ENCODE data around the gene DUSP28. TPM values are rescaled to one million over a fixed set of nuclear protein-coding genes. Genes with fewer than 3 reads are reported as not detected.
"Not testable (repeated sequence)": the region's sequence is repeated elsewhere in the genome, so short reads cannot be mapped to it uniquely, and the experiment has no call there.

DUSP28 gene
- polyA plus RNA-seq, 1 donor = 6.6 TPM

- Histone ChIP-seq H3K4me3 (ENCODE audit: low read length) (no peak overlapping the region), H3K9me3 (ENCODE audit: control insufficient read depth, low read depth, low read length) (peaks cover 17% of the 10 kb centered on the region), H3K27ac (ENCODE audit: low read length) (no peak overlapping the region), H3K27me3 (ENCODE audit: control insufficient read depth, insufficient read depth, low read length) (peaks cover 15% of the 10 kb centered on the region), H3K4me1 (ENCODE audit: control insufficient read depth, insufficient read depth, low read length) (no peaks in the 10 kb centered on the region), H3K36me3 (ENCODE audit: control insufficient read depth, insufficient read depth, low read length) (peaks cover 18% of the 10 kb centered on the region)
- no peak for DNase-seq
- WGBS (ENCODE audit: insufficient coverage, low lambda C conversion rate) = 31% methylated on average over 5 of the region's 25 CpGs
These were observed 40.6 kb upstream of the DUSP28 start for GRCh38 chr2:240519396-240520129.

DNA sequence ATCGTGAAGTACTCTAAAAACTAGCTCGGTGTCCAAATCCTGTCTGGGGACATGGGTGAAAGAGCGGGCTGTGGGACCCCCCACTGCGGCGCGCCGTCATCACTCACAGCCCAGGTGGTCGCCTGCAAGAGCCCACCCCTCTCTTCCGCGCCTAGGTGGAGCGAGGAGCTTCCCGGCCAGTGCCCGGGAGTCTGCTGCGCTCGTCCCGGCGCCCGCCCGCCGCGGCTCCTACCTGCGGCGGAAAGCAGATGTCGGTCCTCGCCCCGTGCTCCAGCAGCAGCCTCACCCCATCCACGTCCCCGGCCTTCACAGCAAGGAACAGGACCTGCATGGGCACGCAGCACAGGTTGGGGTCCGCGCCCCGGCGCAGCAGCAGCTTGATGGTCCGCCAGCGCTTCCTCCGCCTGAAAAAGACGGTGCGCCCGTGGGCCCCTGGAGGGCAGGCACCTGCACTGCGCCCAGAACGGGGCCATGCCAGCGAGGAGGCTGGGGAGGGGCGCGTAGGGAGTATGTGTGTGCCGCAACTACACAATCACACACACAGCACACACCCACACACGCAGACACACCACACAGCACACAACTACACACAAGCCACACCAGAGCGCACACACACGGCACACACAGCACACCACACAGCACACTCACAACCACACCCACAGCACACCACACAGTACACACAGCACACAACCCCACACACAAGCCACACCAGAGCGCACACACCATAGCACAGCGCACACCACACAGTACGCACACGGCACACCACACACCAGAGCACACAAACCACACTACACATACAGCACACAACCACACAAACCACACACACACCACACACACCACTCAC lies 39.8 kb upstream of the DUSP28 start:
- Histone ChIP-seq H3K9me3 (ENCODE audit: control insufficient read depth, low read depth, low read length) (peaks cover 20% of the 10 kb centered on the region), H3K36me3 (ENCODE audit: control insufficient read depth, insufficient read depth, low read length) (peaks cover 23% of the 10 kb centered on the region), H3K27me3 (ENCODE audit: control insufficient read depth, insufficient read depth, low read length) (peaks cover 15% of the 10 kb centered on the region), H3K4me1 (ENCODE audit: control insufficient read depth, insufficient read depth, low read length) (no peaks in the 10 kb centered on the region), H3K4me3 (ENCODE audit: low read length) (no peak overlapping the region), H3K27ac (ENCODE audit: low read length) (no peak overlapping the region)
- WGBS (ENCODE audit: insufficient coverage, low lambda C conversion rate) = no CpG with 5 or more reads among the region's 52 CpGs
- DNase-seq = no peak

DNA sequence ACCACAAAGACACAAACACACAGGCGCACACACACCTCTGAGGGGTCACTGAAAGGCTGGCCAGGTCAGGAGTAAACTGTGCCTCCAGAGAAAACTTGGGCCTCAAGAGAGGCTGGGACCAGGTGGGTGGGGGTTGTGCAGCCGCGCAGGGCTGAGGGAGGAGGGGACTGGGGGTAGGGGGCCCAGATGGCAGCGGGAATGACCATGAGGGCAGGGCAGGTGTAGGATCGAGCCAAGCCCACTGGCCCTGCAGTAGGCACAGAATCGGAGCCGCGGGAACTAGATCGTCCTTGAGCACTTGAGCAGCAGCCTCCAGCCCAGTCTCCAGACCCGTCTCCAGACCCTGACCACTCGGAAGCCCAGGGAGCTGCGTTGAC lies 39.2 kb upstream of the DUSP28 start:
- Histone ChIP-seq H3K4me1 (ENCODE audit: control insufficient read depth, insufficient read depth, low read length) (no peaks in the 10 kb centered on the region), H3K4me3 (ENCODE audit: low read length) (no peak overlapping the region), H3K9me3 (ENCODE audit: control insufficient read depth, low read depth, low read length) (peaks cover 26% of the 10 kb centered on the region), H3K27ac (ENCODE audit: low read length) (no peak overlapping the region), H3K27me3 (ENCODE audit: control insufficient read depth, insufficient read depth, low read length) (peaks cover 15% of the 10 kb centered on the region), H3K36me3 (ENCODE audit: control insufficient read depth, insufficient read depth, low read length) (peaks cover 29% of the 10 kb centered on the region)
- DNase-seq = no peak
- no CpG with 5 or more reads among the region's 12 CpGs for WGBS (ENCODE audit: insufficient coverage, low lambda C conversion rate)

- 100% methylated on average over 1 of the region's 5 CpGs for WGBS (ENCODE audit: insufficient coverage, low lambda C conversion rate)
- not testable (repeated sequence) for H3K27ac ChIP-seq (ENCODE audit: low read length); DNase-seq; H3K4me1 ChIP-seq (ENCODE audit: control insufficient read depth, insufficient read depth, low read length); H3K4me3 ChIP-seq (ENCODE audit: low read length)
- peaks cover 15% of the 10 kb centered on the region for H3K27me3 ChIP-seq (ENCODE audit: control insufficient read depth, insufficient read depth, low read length)
- H3K36me3 ChIP-seq (ENCODE audit: control insufficient read depth, insufficient read depth, low read length) = peaks cover 33% of the 10 kb centered on the region
- H3K9me3 ChIP-seq (ENCODE audit: control insufficient read depth, low read depth, low read length) = peaks cover 32% of the 10 kb centered on the region
These were observed 38.3 kb upstream of the DUSP28 start for GRCh38 chr2:240521885-240522284.

DNA sequence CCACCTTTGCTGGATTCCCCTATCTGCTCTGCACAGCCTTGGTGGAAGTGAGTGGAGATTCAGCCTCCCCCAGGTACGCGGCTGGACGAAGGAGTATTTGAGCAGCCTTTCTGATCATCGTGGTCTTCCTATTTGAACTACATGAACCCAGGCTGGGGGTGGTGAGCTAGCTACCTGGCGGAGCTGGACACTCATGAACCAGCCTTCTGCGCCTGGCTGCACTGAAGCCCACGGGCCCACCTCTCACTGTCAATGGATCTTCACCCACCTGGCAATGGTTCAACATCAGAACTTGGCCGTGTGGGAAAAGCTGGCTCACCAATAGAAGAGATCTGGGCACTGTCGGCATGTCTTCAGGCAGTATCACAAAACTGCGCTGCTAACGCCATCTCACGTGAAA lies 37.8 kb upstream of the DUSP28 start:
- no CpG with 5 or more reads among the region's 12 CpGs for WGBS (ENCODE audit: insufficient coverage, low lambda C conversion rate)
- peaks cover 33% of the 10 kb centered on the region for H3K36me3 ChIP-seq (ENCODE audit: control insufficient read depth, insufficient read depth, low read length)

DNA sequence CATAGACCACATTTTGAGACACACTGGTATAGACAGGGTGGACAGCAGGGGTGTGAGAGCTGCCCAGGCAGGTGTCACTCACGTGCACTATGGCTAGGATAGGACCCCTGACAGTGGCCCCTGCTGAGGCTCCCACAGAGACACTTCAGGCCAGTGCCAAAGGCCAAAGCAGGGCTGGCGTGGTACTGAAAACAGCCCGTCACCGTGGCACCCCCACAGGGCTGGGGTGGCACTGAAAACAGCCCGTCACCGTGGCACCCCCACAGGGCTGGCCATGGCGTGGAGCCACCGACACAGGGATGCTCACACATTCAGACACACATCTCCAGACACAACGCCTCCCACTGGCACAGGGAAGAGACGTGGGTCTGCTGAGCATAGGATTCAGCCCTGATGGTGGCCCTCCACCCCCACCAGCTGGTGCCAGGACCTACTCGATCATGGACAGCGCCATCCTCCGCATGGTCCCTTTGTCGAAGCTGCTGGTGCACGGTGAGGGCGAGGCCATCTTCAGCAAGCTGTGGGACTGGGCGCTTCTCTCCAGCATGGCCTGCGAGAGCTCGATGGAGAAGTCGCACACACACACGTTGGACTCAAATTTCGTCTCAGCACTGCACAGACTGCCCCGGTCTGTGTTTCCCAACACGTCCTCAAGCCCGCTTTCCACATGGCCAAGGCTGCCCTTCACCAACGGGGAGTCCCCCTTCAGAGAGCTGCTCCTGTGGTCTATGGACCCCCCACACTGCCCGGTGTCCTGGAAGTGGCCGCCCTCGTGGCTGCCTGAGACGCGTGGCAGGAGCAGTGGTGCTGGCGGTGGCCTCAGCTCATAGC lies 36.5 kb upstream of the DUSP28 start:
- H3K4me3 ChIP-seq (ENCODE audit: low read length) = no peak overlapping the region
- no peak overlapping the region for H3K27ac ChIP-seq (ENCODE audit: low read length)
- H3K4me1 ChIP-seq (ENCODE audit: control insufficient read depth, insufficient read depth, low read length) = no peaks in the 10 kb centered on the region
- peaks cover 41% of the 10 kb centered on the region for H3K9me3 ChIP-seq (ENCODE audit: control insufficient read depth, low read depth, low read length)
- DNase-seq = no peak
- peaks cover 15% of the 10 kb centered on the region for H3K27me3 ChIP-seq (ENCODE audit: control insufficient read depth, insufficient read depth, low read length)
- WGBS (ENCODE audit: insufficient coverage, low lambda C conversion rate) = no CpG with 5 or more reads among the region's 32 CpGs
- H3K36me3 ChIP-seq (ENCODE audit: control insufficient read depth, insufficient read depth, low read length) = peaks cover 33% of the 10 kb centered on the region

More for the DNA sequence above, 37.8 kb upstream of the DUSP28 start:
- H3K4me3 ChIP-seq (ENCODE audit: low read length) = no peak overlapping the region
- no peak overlapping the region for H3K27ac ChIP-seq (ENCODE audit: low read length)
- H3K27me3 ChIP-seq (ENCODE audit: control insufficient read depth, insufficient read depth, low read length) = peaks cover 15% of the 10 kb centered on the region
- no peak for DNase-seq
- peaks cover 37% of the 10 kb centered on the region for H3K9me3 ChIP-seq (ENCODE audit: control insufficient read depth, low read depth, low read length)
- H3K4me1 ChIP-seq (ENCODE audit: control insufficient read depth, insufficient read depth, low read length) = no peaks in the 10 kb centered on the region

DNA sequence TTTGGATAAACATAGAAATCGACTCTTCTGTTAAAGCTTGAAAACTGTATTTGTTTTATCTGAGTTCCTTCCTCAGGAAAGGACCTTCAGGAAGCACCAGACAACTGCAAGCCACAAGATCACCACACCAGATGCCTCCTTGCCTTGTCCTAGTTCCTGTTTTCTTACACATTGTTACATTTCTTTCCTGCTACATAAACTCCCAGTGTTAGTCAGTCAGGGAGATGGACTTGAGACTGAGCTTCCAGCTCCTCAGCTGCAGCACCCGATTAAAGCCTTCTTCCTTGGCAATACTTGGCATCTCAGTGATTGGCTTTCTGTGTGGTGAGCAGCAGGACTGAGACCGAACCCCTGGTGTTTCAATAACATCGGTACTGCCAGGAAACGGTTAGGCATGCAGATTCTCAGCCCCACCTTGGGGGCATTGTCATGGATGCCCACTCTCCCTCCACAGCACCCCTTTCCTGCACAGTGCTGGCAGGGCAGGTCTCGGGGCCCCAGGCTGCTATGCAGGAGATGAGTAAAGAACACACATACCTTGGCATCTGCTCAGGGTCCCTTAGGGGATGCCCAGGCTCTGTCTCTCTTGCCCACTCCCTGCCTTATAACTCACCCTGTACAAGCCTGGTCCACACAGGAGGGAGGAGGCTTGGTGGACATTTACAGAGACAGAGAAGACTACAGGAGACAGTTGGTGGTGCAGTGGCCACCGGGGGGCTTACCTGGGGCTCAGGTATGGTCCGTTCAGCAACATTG lies 35.0 kb upstream of the DUSP28 start:
- H3K4me1 ChIP-seq (ENCODE audit: control insufficient read depth, insufficient read depth, low read length) = no peaks in the 10 kb centered on the region
- no CpG with 5 or more reads among the region's 8 CpGs for WGBS (ENCODE audit: insufficient coverage, low lambda C conversion rate)
- H3K27ac ChIP-seq (ENCODE audit: low read length) = no peak overlapping the region
- peaks cover 52% of the 10 kb centered on the region for H3K9me3 ChIP-seq (ENCODE audit: control insufficient read depth, low read depth, low read length)
- no peak overlapping the region for H3K4me3 ChIP-seq (ENCODE audit: low read length)
- H3K36me3 ChIP-seq (ENCODE audit: control insufficient read depth, insufficient read depth, low read length) = peaks cover 38% of the 10 kb centered on the region
- H3K27me3 ChIP-seq (ENCODE audit: control insufficient read depth, insufficient read depth, low read length) = peaks cover 6% of the 10 kb centered on the region
- DNase-seq = no peak

DNA sequence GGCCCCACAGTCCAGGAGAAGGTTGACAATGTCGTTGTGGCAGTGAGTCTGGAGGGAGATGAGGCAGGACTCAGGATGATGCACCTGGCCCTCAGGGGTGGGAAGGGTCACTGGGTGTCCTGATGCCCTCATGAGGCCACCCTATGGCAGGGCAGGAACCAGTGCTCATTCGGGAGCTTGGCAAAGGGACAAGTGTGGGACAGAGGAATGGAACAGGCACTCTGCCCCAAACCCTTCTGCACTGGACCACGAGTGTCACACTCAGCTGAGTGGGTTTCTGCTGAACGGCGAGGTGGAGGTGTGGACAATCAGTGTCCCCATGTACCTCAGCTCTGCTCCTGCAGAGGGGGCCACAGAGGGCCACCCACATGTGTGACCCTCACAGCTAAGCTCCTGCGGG lies 34.4 kb upstream of the DUSP28 start:
- Histone ChIP-seq H3K4me1 (ENCODE audit: control insufficient read depth, insufficient read depth, low read length) (no peaks in the 10 kb centered on the region), H3K36me3 (ENCODE audit: control insufficient read depth, insufficient read depth, low read length) (peaks cover 38% of the 10 kb centered on the region), H3K27ac (ENCODE audit: low read length) (no peak overlapping the region), H3K9me3 (ENCODE audit: control insufficient read depth, low read depth, low read length) (peaks cover 47% of the 10 kb centered on the region), H3K4me3 (ENCODE audit: low read length) (no peak overlapping the region), H3K27me3 (ENCODE audit: control insufficient read depth, insufficient read depth, low read length) (no peaks in the 10 kb centered on the region)
- no CpG with 5 or more reads among the region's 6 CpGs for whole genome bisulfite sequencing (ENCODE audit: insufficient coverage, low lambda C conversion rate)
- no peak for DNase-seq

GRCh38 chr2:240526521-240526920 lies 33.6 kb upstream of the DUSP28 start:
- DNase-seq = no peak
- no peak overlapping the region for H3K27ac ChIP-seq (ENCODE audit: low read length)
- no peaks in the 10 kb centered on the region for H3K27me3 ChIP-seq (ENCODE audit: control insufficient read depth, insufficient read depth, low read length)
- WGBS (ENCODE audit: insufficient coverage, low lambda C conversion rate) = no CpG with 5 or more reads among the region's 4 CpGs
- H3K4me3 ChIP-seq (ENCODE audit: low read length) = no peak overlapping the region
- H3K4me1 ChIP-seq (ENCODE audit: control insufficient read depth, insufficient read depth, low read length) = no peaks in the 10 kb centered on the region
- H3K36me3 ChIP-seq (ENCODE audit: control insufficient read depth, insufficient read depth, low read length) = peaks cover 38% of the 10 kb centered on the region
- peaks cover 52% of the 10 kb centered on the region for H3K9me3 ChIP-seq (ENCODE audit: control insufficient read depth, low read depth, low read length)

All from large intestine (tissue), 3 donors.